Kidney (tissue), 14 donors: ENCODE measurements around the gene MAN2A1. TPM values are rescaled to one million over a fixed set of nuclear protein-coding genes. Genes with fewer than 3 reads are reported as not detected.

Source experiments
- DNase-seq, 5 donors: peaks; one replicate each; pipeline ENCODE4 v3.0.0-alpha.2; 2013 to 2020
- FAIRE-seq: peaks from 2 replicates; lab custom pipeline; 2012; peaks lifted over from hg19 to GRCh38; lab: Jason Lieb, UNC
- H3K27ac ChIP-seq, 2 donors: one replicate each; pipeline ENCODE4 v1.7.0; 2013; ENCODE audit warnings: low read depth in 2 of 2, low read length in 2 of 2, inconsistent platforms in 1 of 2
- H3K27me3 ChIP-seq: one replicate; pipeline ENCODE4 v1.7.1; 2013; ENCODE audit warnings: low read length, inconsistent platforms; ENCODE audit not compliant: control insufficient read depth, insufficient read depth
- H3K36me3 ChIP-seq, 3 donors: one replicate each; pipeline versions ENCODE4 v1.7.0 to v1.7.1; 2013; ENCODE audit warnings: low read length in 3 of 3, control low read depth in 1 of 3, inconsistent platforms in 1 of 3; ENCODE audit not compliant: insufficient read depth in 3 of 3, control insufficient read depth in 2 of 3
- H3K4me1 ChIP-seq, 3 donors: one replicate each; pipeline versions ENCODE4 v1.7.0 to v1.7.1; 2013; ENCODE audit warnings: low read length in 3 of 3, inconsistent platforms in 1 of 3, low read depth in 1 of 3; ENCODE audit not compliant: control insufficient read depth in 2 of 3, insufficient read depth in 2 of 3
- H3K4me3 ChIP-seq, 3 donors: one replicate each; pipeline versions ENCODE4 v1.7.0 to v1.8.1; 2013; ENCODE audit warnings: low read length in 3 of 3, control low read depth in 1 of 3, inconsistent platforms in 1 of 3
- H3K9ac ChIP-seq, 3 donors: one replicate each; pipeline versions ENCODE4 v1.7.0 to v1.7.1; 2013; ENCODE audit warnings: low read length in 3 of 3, control low read depth in 1 of 3, inconsistent platforms in 1 of 3
- H3K9me3 ChIP-seq, 3 donors: one replicate each; pipeline versions ENCODE4 v1.7.0 to v1.7.1; 2013; ENCODE audit warnings: low read length in 3 of 3, control low read depth in 1 of 3, inconsistent platforms in 1 of 3; ENCODE audit not compliant: control insufficient read depth in 2 of 3, insufficient read depth in 1 of 3
- CTCF ChIP-seq: IDR thresholded peaks from 3 replicates; pipeline ENCODE4 v1.5.1; 2012; ENCODE audit warnings: mild to moderate bottlenecking, moderate library complexity, borderline replicate concordance; ENCODE audit not compliant: insufficient read depth; ENCODE audit errors: extremely low read depth
- intact Hi-C: fragments of 100-400 bp; cut with DNase I; formaldehyde crosslinking; loops from one replicate; pipeline ENCODE4 v1.11.1; 2022
- polyA plus RNA-seq: library from polyadenylated mRNA; stranded (reverse); fragments of 350-450 nt; fragmentation: Illumina TruSeq; extraction: RNeasy Lipid Tissue Mini Kit (QIAGEN cat#74804); gene quantifications from one replicate; pipeline ENCODE4 v1.2.3, GENCODE V29; 2014; ENCODE audit warnings: low read depth, low replicate concordance; ENCODE audit not compliant: insufficient read depth
- total RNA-seq: library from RNA; stranded (reverse); fragmentation: NEBNext Ultra II Directional; extraction: Animal tissue kit (Norgen Biotek cat#: 25700); gene quantifications from one replicate; pipeline ENCODE4 v1.2.1, GENCODE V29; 2021
- donor health status: control.
- donor health status: control.
- donor health status: control.
- donor health status: control.
- donor health status: control.
- donor health status: DM: yes; HTN: yes; CAD: no.
- donor health status: Normal renal cell carcinoma (clear cell type).

MAN2A1 gene
- total and polyA plus RNA-seq, 2 donors from 2014 or later = 12.7 to 69.9 TPM

- Histone ChIP-seq H3K27me3 (no peaks in the 10 kb centered on the region), H3K4me1 (peaks cover 0 to 3% (median 0%) of the 10 kb centered on the region in 3 donors), H3K27ac (no peak overlapping the region), H3K36me3 (no peaks in the 10 kb centered on the region), H3K4me3 (no peak overlapping the region), H3K9ac (no peak overlapping the region), H3K9me3 (no peaks in the 10 kb centered on the region)
- no peak for DNase-seq
- TF ChIP-seq CTCF = no peak
- intact Hi-C loops = no loop called here
- no peak for FAIRE-seq
Measured at GRCh38 chr5:109750463-109750862, 60.7 kb downstream of the MAN2A1 start.

DNA sequence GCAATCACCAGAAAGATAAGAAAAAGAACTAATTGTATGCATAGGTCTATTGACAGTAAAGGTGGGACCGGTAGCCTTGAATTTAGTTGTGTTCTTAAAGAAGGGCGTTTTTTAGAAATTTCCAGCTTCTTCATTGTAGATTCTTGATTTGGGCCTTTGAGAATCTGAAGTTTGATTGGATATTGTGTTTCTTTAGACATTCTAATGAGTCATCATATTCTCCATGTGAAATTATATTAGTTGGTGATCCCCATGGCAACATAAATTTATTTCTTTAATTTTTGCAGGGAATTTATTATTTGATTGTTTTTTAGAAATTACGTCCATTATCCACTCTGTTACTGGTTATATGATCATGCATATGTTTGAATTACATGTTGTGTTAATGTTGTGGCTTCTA is 63.6 kb downstream of the MAN2A1 start:
- Histone ChIP-seq H3K4me3 (no peak overlapping the region), H3K9me3 (no peaks in the 10 kb centered on the region), H3K4me1 (peaks cover 0 to 3% (median 0%) of the 10 kb centered on the region in 3 donors), H3K36me3 (peaks cover 0 to 14% (median 0%) of the 10 kb centered on the region in 3 donors), H3K9ac (no peak overlapping the region), H3K27me3 (no peaks in the 10 kb centered on the region), H3K27ac (no peak overlapping the region)
- no peak for TF ChIP-seq CTCF
- intact Hi-C loops = no loop called here
- FAIRE-seq (no peak), DNase-seq (no peak)

DNA sequence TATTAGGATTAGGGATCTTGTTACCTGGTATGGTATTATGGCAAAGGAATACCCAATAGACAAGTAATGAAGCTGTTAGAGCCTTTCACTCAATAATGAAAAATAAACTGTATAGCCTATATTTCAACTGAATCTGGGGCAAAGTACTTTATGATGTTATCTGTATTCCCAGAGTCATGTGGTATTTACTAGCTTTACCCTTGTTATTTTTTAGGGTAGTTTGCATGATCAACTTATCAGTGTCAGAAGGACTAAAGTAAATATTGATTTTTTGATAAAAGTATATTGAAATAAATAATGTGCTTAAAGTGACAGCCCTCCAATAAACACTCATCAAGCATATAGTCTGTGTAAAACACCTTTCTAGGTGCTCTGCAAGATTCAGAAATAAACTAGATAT is 64.6 kb downstream of the MAN2A1 start:
- DNase-seq (no peak), FAIRE-seq (no peak)
- Histone ChIP-seq H3K4me3 (no peak overlapping the region), H3K9me3 (no peaks in the 10 kb centered on the region), H3K36me3 (peaks cover 0 to 14% (median 0%) of the 10 kb centered on the region in 3 donors), H3K27me3 (no peaks in the 10 kb centered on the region), H3K4me1 (no peaks in the 10 kb centered on the region), H3K27ac (no peak overlapping the region), H3K9ac (no peak overlapping the region)
- no peak for TF ChIP-seq CTCF
- intact Hi-C loops = no loop called here

DNA sequence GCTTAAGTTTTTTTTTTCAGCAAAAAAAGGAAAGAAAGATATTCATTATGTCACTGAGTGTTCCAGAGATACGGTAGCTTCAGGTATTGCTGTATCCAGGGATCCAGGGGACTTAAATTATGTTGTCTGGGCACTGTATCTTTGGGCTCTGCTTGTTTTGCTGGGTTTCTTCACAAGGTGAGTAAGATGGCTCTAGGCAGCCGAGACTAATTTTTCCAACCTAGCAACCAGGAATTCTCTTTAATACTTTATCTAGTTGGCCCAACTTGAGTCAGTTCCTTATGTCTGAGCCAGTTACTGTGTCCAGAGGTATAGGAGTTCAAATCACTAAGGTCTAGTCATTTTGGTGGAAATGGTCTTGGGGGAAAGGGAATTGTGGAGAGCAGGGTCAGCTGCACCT is 66.0 kb downstream of the MAN2A1 start:
- no peak for DNase-seq
- Histone ChIP-seq H3K9me3 (no peaks in the 10 kb centered on the region), H3K27me3 (no peaks in the 10 kb centered on the region), H3K27ac (no peak overlapping the region), H3K9ac (no peak overlapping the region), H3K4me3 (no peak overlapping the region), H3K4me1 (no peaks in the 10 kb centered on the region), H3K36me3 (peaks cover 0 to 14% (median 0%) of the 10 kb centered on the region in 3 donors)
- no peak for FAIRE-seq
- intact Hi-C loops = no loop called here
- no peak for TF ChIP-seq CTCF
